ENCODE results near the gene NUP210.
A peak's percentile ranks its signal among the peaks of the same experiment; 100 is the strongest.
"Not testable (repeated sequence)": the region's sequence is repeated elsewhere in the genome, so short reads cannot be mapped to it uniquely, and the experiment has no call there.

Gene NUP210

DNA sequence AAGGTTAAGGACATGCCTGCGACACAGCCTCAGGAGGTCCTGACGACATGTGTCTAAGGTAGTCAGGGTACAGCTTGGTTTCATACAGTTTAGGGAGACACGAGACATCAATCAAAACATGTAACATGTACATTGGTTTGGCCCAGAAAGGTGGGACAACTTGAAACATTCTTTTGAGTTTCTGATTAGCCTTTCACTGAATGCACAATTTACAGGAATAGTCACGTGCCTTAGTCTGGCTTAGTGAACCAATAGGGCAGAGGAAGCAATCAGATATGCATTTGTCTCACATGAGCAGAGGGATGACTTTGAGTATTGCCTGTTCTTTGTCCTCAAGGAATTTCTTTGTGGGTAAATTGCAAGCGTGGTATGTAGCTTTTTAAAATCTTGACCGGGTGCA is 35.5 kb upstream of the NUP210 start:
- Histone ChIP-seq H2AFZ (ENCODE audit: low read length) (peak overlapping the region; percentile 74), H2BK120ac (ENCODE audit: low read depth, low read length) (no peak overlapping the region), H3K36me3 (replicated peaks in 1 of 2; ENCODE audit: control insufficient read depth in 2 of 2, insufficient read depth in 2 of 2, low read length in 2 of 2) (no peaks in the 10 kb centered on the region), H3K27ac (replicated peaks; ENCODE audit: low read length) (no peak overlapping the region), H2BK12ac (ENCODE audit: low read length) (no peak overlapping the region), H3K9ac (ENCODE audit: low read depth, low read length, poor library complexity) (no peak overlapping the region), H4K8ac (ENCODE audit: low read depth, low read length) (no peak overlapping the region), H3K23ac (ENCODE audit: low read depth, low read length, poor library complexity) (no peak overlapping the region), H3K9me3 (replicated peaks in 1 of 2; ENCODE audit: control insufficient read depth in 2 of 2, insufficient read depth in 1 of 2, low read depth in 1 of 2, low read length in 2 of 2) (no peaks in the 10 kb centered on the region), H3K4me2 (ENCODE audit: insufficient read depth, low read length, poor library complexity, severe bottlenecking) (no peak overlapping the region), H3K79me1 (ENCODE audit: low read depth, low read length) (no peaks in the 10 kb centered on the region), H3K18ac (ENCODE audit: low read length) (no peak overlapping the region), H3K4me1 (ENCODE audit: control insufficient read depth in 2 of 2, insufficient read depth in 1 of 2, low read depth in 1 of 2, low read length in 2 of 2) (peaks cover 2 to 9% of the 10 kb centered on the region in 2 donors), H4K91ac (ENCODE audit: low read depth, low read length, poor library complexity) (no peak overlapping the region), H2BK5ac (ENCODE audit: low read length) (no peak overlapping the region), H2BK15ac (ENCODE audit: low read length) (no peak overlapping the region), H3K4me3 (ENCODE audit: low read length in 2 of 2) (no peak overlapping the region), H3K27me3 (ENCODE audit: control insufficient read depth in 3 of 3, insufficient read depth in 3 of 3, low read depth in 1 of 3, low read length in 3 of 3) (peaks cover 0 to 14% (median 0%) of the 10 kb centered on the region in 3 experiments), H3K4ac (ENCODE audit: low read length) (no peak overlapping the region), H2AK5ac (ENCODE audit: low read depth, low read length) (no peak overlapping the region), H3K14ac (ENCODE audit: low read length) (no peak overlapping the region)
- no peak for DNase-seq (ENCODE audit: low spot score)
- WGBS, 2 donors (ENCODE audit: extremely low coverage in 2 of 2, insufficient read length in 2 of 2, insufficient replicate concordance in 1 of 2), result no CpG with 5 or more reads among the region's 6 CpGs

DNA sequence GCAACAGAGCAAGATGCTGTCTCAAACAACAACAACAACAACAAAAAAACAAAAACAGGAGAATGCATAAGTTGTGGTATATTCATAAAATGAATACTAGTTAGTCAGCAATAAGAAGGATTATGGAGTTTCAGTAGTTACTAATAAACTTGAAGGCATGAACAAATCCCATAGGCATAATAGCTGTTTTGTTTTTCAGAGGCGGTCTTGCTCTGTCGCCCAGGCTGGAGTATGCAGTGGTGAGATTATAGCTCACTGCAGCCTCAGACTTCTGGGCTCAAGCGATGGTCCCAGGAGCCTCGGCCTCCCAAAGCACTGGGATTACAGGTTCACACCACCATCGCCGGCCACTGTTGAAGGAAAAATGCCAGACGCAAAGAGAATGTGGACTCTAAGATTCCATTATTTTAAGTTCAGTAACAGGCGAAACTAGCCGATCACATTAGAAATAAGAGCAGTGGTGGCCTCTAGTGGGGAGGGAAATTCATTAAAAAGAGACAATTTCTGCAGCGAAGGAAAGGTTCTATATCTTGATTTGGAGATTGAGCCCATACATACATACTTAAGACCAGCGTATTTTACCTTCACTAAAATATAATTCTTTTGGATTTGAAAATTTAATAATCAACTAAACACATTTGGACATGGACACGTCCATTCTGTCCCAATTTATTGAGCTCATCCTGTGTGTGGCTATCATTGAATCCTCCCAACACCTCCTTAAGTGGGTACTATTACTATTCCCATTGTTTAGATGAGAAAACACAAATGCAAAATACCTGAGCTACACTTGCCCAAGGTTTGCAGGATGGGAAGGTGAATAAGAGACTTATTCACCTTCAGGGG is 32.6 kb upstream of the NUP210 start:
- H2AFZ ChIP-seq (ENCODE audit: low read length), result peak overlapping the region; percentile 93
- DNase-seq (ENCODE audit: low spot score), result no peak
- no peak overlapping the region for H3K14ac ChIP-seq (ENCODE audit: low read length)
- no peaks in the 10 kb centered on the region for H3K36me3 ChIP-seq (replicated peaks in 1 of 2; ENCODE audit: control insufficient read depth in 2 of 2, insufficient read depth in 2 of 2, low read length in 2 of 2)
- no peak overlapping the region for H2BK5ac ChIP-seq (ENCODE audit: low read length)
- no peak overlapping the region for H3K23ac ChIP-seq (ENCODE audit: low read depth, low read length, poor library complexity)
- H3K9ac ChIP-seq (ENCODE audit: low read depth, low read length, poor library complexity), result no peak overlapping the region
- H4K8ac ChIP-seq (ENCODE audit: low read depth, low read length), result no peak overlapping the region
- no peak overlapping the region for H3K27ac ChIP-seq (replicated peaks; ENCODE audit: low read length)
- peaks cover 2 to 7% of the 10 kb centered on the region in 2 donors for H3K4me1 ChIP-seq (ENCODE audit: control insufficient read depth in 2 of 2, insufficient read depth in 1 of 2, low read depth in 1 of 2, low read length in 2 of 2)
- H3K79me1 ChIP-seq (ENCODE audit: low read depth, low read length), result no peaks in the 10 kb centered on the region
- no CpG with 5 or more reads among the region's 12 CpGs for WGBS, 2 donors (ENCODE audit: extremely low coverage in 2 of 2, insufficient read length in 2 of 2, insufficient replicate concordance in 1 of 2)
- H4K91ac ChIP-seq (ENCODE audit: low read depth, low read length, poor library complexity), result no peak overlapping the region
- no peak overlapping the region for H2BK12ac ChIP-seq (ENCODE audit: low read length)
- no peak overlapping the region for H3K4ac ChIP-seq (ENCODE audit: low read length)
- no peaks in the 10 kb centered on the region for H3K9me3 ChIP-seq (replicated peaks in 1 of 2; ENCODE audit: control insufficient read depth in 2 of 2, insufficient read depth in 1 of 2, low read depth in 1 of 2, low read length in 2 of 2)
- H2BK120ac ChIP-seq (ENCODE audit: low read depth, low read length), result no peak overlapping the region
- no peak overlapping the region for H3K18ac ChIP-seq (ENCODE audit: low read length)
- H3K4me3 ChIP-seq (ENCODE audit: low read length in 2 of 2), result no peak overlapping the region
- H2BK15ac ChIP-seq (ENCODE audit: low read length), result no peak overlapping the region
- no peak overlapping the region for H2AK5ac ChIP-seq (ENCODE audit: low read depth, low read length)
- no peaks in the 10 kb centered on the region for H3K27me3 ChIP-seq (ENCODE audit: control insufficient read depth in 3 of 3, insufficient read depth in 3 of 3, low read depth in 1 of 3, low read length in 3 of 3)
- H3K4me2 ChIP-seq (ENCODE audit: insufficient read depth, low read length, poor library complexity, severe bottlenecking), result no peak overlapping the region

DNA sequence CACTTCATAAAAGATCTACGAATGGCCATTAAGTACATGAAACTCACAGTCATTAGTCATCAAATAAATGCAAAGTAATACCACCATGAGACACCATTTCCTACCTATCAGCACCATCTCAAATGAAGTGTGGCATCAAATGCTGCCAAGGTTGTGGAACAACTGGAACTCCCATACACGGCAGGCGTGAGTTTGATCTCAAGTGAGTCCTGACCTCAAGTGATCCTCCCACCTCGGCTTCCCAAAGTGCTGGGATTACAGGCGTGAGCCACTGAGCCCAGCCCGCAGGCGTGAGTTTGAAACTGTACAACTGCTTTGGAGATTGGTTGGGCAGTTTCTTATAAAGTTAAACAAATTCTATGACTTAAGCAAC is 31.2 kb upstream of the NUP210 start:
- Histone ChIP-seq H3K27me3 (ENCODE audit: control insufficient read depth in 3 of 3, insufficient read depth in 3 of 3, low read depth in 1 of 3, low read length in 3 of 3) (no peaks in the 10 kb centered on the region), H3K4ac (ENCODE audit: low read length) (no peak overlapping the region), H2AK5ac (ENCODE audit: low read depth, low read length) (no peak overlapping the region), H2BK120ac (ENCODE audit: low read depth, low read length) (no peak overlapping the region), H2AFZ (ENCODE audit: low read length) (peak overlapping the region; percentile 93), H3K4me2 (ENCODE audit: insufficient read depth, low read length, poor library complexity, severe bottlenecking) (peak overlapping the region; percentile 61), H3K79me1 (ENCODE audit: low read depth, low read length) (no peaks in the 10 kb centered on the region), H3K4me1 (ENCODE audit: control insufficient read depth in 2 of 2, insufficient read depth in 1 of 2, low read depth in 1 of 2, low read length in 2 of 2) (peaks cover 2 to 7% of the 10 kb centered on the region in 2 donors), H2BK5ac (ENCODE audit: low read length) (no peak overlapping the region), H3K9me3 (replicated peaks in 1 of 2; ENCODE audit: control insufficient read depth in 2 of 2, insufficient read depth in 1 of 2, low read depth in 1 of 2, low read length in 2 of 2) (no peaks in the 10 kb centered on the region), H4K8ac (ENCODE audit: low read depth, low read length) (no peak overlapping the region), H3K27ac (replicated peaks; ENCODE audit: low read length) (peak overlapping the region; percentile 7), H2BK15ac (ENCODE audit: low read length) (no peak overlapping the region), H3K36me3 (replicated peaks in 1 of 2; ENCODE audit: control insufficient read depth in 2 of 2, insufficient read depth in 2 of 2, low read length in 2 of 2) (no peaks in the 10 kb centered on the region), H3K9ac (ENCODE audit: low read depth, low read length, poor library complexity) (no peak overlapping the region), H3K18ac (ENCODE audit: low read length) (no peak overlapping the region), H3K4me3 (ENCODE audit: low read length in 2 of 2) (peak overlapping the region; percentile 39 to 77), H3K23ac (ENCODE audit: low read depth, low read length, poor library complexity) (no peak overlapping the region), H4K91ac (ENCODE audit: low read depth, low read length, poor library complexity) (no peak overlapping the region), H3K14ac (ENCODE audit: low read length) (no peak overlapping the region), H2BK12ac (ENCODE audit: low read length) (no peak overlapping the region)
- no CpG with 5 or more reads among the region's 7 CpGs for WGBS, 2 donors (ENCODE audit: extremely low coverage in 2 of 2, insufficient read length in 2 of 2, insufficient replicate concordance in 1 of 2)
- no peak for DNase-seq (ENCODE audit: low spot score)

DNA sequence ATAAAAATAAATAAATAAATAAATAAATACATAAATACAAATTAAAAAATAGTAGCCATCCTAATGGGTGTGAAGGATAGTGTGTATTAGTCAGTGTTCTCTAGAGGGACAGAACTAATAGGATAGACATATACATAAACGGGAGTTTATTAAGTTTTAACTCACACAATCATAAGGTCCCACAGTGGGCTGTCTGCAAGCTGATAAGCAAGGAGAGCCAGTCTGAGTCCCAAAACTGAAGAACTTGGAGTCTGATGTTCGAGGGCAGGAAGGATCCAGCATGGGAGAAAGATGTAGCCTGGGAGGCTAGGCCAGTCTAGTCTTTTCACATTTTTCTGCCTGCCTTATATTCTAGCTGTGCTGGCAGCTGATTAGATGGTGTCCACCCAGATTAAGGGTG is 22.8 kb upstream of the NUP210 start:
- H3K9me3 ChIP-seq (replicated peaks in 1 of 2; ENCODE audit: control insufficient read depth in 2 of 2, insufficient read depth in 1 of 2, low read depth in 1 of 2, low read length in 2 of 2); H2BK12ac ChIP-seq (ENCODE audit: low read length); H3K36me3 ChIP-seq (replicated peaks in 1 of 2; ENCODE audit: control insufficient read depth in 2 of 2, insufficient read depth in 2 of 2, low read length in 2 of 2); H2BK5ac ChIP-seq (ENCODE audit: low read length); H2BK120ac ChIP-seq (ENCODE audit: low read depth, low read length); H3K14ac ChIP-seq (ENCODE audit: low read length); H2AK5ac ChIP-seq (ENCODE audit: low read depth, low read length); H4K91ac ChIP-seq (ENCODE audit: low read depth, low read length, poor library complexity); H3K9ac ChIP-seq (ENCODE audit: low read depth, low read length, poor library complexity); H4K8ac ChIP-seq (ENCODE audit: low read depth, low read length); H3K23ac ChIP-seq (ENCODE audit: low read depth, low read length, poor library complexity); H3K79me1 ChIP-seq (ENCODE audit: low read depth, low read length); H3K4ac ChIP-seq (ENCODE audit: low read length); H3K27me3 ChIP-seq (ENCODE audit: control insufficient read depth in 3 of 3, insufficient read depth in 3 of 3, low read depth in 1 of 3, low read length in 3 of 3); H2BK15ac ChIP-seq (ENCODE audit: low read length); H3K27ac ChIP-seq (replicated peaks; ENCODE audit: low read length); H3K4me3 ChIP-seq (ENCODE audit: low read length in 2 of 2); H3K4me2 ChIP-seq (ENCODE audit: insufficient read depth, low read length, poor library complexity, severe bottlenecking); H3K18ac ChIP-seq (ENCODE audit: low read length); H2AFZ ChIP-seq (ENCODE audit: low read length); DNase-seq (ENCODE audit: low spot score); H3K4me1 ChIP-seq (ENCODE audit: control insufficient read depth in 2 of 2, insufficient read depth in 1 of 2, low read depth in 1 of 2, low read length in 2 of 2): not testable (repeated sequence)
- no CpG with 5 or more reads among the region's 2 CpGs for WGBS, 2 donors (ENCODE audit: extremely low coverage in 2 of 2, insufficient read length in 2 of 2, insufficient replicate concordance in 1 of 2)
